ENCODE results near the gene FNDC3B. TPM values are rescaled to one million over a fixed set of nuclear protein-coding genes. Genes with fewer than 3 reads are reported as not detected.

The FNDC3B gene
- total and polyA plus RNA-seq, 2 of the 8 experiments (the other 6 are each of a cell fraction or from before 2014, with no cell fraction given), result 14.1 to 44.4 TPM

GRCh38 chr3:172210355-172210754 lies 171.0 kb downstream of the FNDC3B start:
- Histone ChIP-seq H2AK5ac (ENCODE audit: low read depth, low read length) (no peak overlapping the region), H2BK12ac (ENCODE audit: low read depth, low read length) (no peak overlapping the region), H3K36me3 (ENCODE audit: control insufficient read depth in 2 of 4, insufficient read depth in 4 of 4, low read length in 3 of 4) (peaks cover 0 to 3% (median under 1%) of the 10 kb centered on the region in 4 experiments; a peak in 1 of 8 replicates), H3K14ac (ENCODE audit: insufficient read length) (no peak overlapping the region), H3K56ac (replicated peaks; ENCODE audit: insufficient read length, low read depth, low read length) (no peak overlapping the region), H3K23ac (ENCODE audit: insufficient read length) (no peak overlapping the region), H2BK20ac (ENCODE audit: low read length) (no peak overlapping the region), H4K8ac (ENCODE audit: extremely low read depth, insufficient read depth, low read length) (no peak overlapping the region), H4K5ac (ENCODE audit: insufficient read length, low read depth, low read length) (no peak overlapping the region), H2BK5ac (ENCODE audit: low read depth, low read length) (no peak overlapping the region), H3K79me1 (ENCODE audit: low read depth, low read length) (no peaks in the 10 kb centered on the region; the same call in 1 of the 2 replicates), H4K91ac (replicated peaks; ENCODE audit: insufficient read length, low read length) (no peak overlapping the region), H3K9me3 (ENCODE audit: insufficient read depth in 2 of 2, low read depth in 1 of 2, low read length in 1 of 2) (peaks cover 2% of the 10 kb centered on the region in 2 experiments; a peak in 2 of 4 replicates), H3K18ac (ENCODE audit: extremely low read depth, low read length) (no peak overlapping the region), H3K4ac (replicated peaks; ENCODE audit: insufficient read length, low read depth, low read length) (no peak overlapping the region), H3K4me3 (ENCODE audit: extremely low read depth in 1 of 4, insufficient read depth in 2 of 4, low read depth in 3 of 4, low read length in 4 of 4) (no peak overlapping the region), H3K27me3 (replicated peaks in 1 of 4; ENCODE audit: control insufficient read depth in 3 of 4, extremely low read depth in 1 of 4, insufficient read depth in 3 of 4, low read length in 3 of 4) (no peaks in the 10 kb centered on the region), H3K9ac (replicated peaks in 1 of 4; ENCODE audit: extremely low read depth in 1 of 4, low read depth in 3 of 4, low read length in 3 of 4) (no peak overlapping the region), H3K23me2 (ENCODE audit: low read depth, low read length) (no peaks in the 10 kb centered on the region), H4K20me1 (replicated peaks in 1 of 2; ENCODE audit: control insufficient read depth in 1 of 2, insufficient read depth in 2 of 2, low read length in 2 of 2) (peaks cover 3 to 10% of the 10 kb centered on the region in 2 experiments), H2BK120ac (replicated peaks; ENCODE audit: low read depth, low read length) (no peak overlapping the region), H3K4me2 (ENCODE audit: insufficient read depth in 1 of 2, low read depth in 2 of 2, low read length in 2 of 2) (no peak overlapping the region), H2AFZ (ENCODE audit: low read length) (no peak overlapping the region), H3K27ac (ENCODE audit: low read depth, low read length) (no peak overlapping the region), H3K79me2 (ENCODE audit: control insufficient read depth in 1 of 2, insufficient read depth in 2 of 2, low read length in 2 of 2) (peaks cover 0 to 66% of the 10 kb centered on the region in 2 experiments; a peak in 2 of 4 replicates), H3K4me1 (replicated peaks in 1 of 4; ENCODE audit: control insufficient read depth in 3 of 4, insufficient read depth in 4 of 4, low read length in 3 of 4) (peaks cover 5 to 15% (median 9%) of the 10 kb centered on the region in 4 experiments), H2BK15ac (ENCODE audit: low read length) (no peak overlapping the region)
- no peak for DNase-seq (ENCODE audit: low read depth in 1 of 2, low spot score in 2 of 2)
- ChIA-PET CTCF (ENCODE audit: partially characterized antibody) (no interaction called here), POLR2A (ENCODE audit: partially characterized antibody) (interaction anchor here (0.6 kb wide), 1 partner anchor 82 kb away, joined by 3 read pairs; no protein-coding TSS in a partner anchor)
- FAIRE-seq, result no peak
- WGBS, 2 experiments (ENCODE audit: extremely low coverage in 1 of 2, insufficient coverage in 1 of 2, insufficient read length in 1 of 2, insufficient replicate concordance in 2 of 2, low coverage in 1 of 2, low lambda C conversion rate in 2 of 2, missing lambda C conversion rate in 1 of 2), result 100% methylated on average over 4 of the region's 4 CpGs; no CpG with 5 or more reads in 1 of the 2 experiments
- TF ChIP-seq KDM1A (IDR thresholded peaks at IDR 0.05; ENCODE audit: borderline replicate concordance, low read length), result no peak
- no peak for TF ChIP-seq RAD21 (IDR thresholded peaks at IDR 0.05 in 1 of 2, conservative IDR thresholded peaks at IDR 0.05 in 1 of 2; ENCODE audit: low read depth in 2 of 2, low read length in 2 of 2)
- TF ChIP-seq MAFK (IDR thresholded peaks at IDR 0.05; ENCODE audit: low read depth, low read length), result no peak
- TF ChIP-seq, protein P1, sequence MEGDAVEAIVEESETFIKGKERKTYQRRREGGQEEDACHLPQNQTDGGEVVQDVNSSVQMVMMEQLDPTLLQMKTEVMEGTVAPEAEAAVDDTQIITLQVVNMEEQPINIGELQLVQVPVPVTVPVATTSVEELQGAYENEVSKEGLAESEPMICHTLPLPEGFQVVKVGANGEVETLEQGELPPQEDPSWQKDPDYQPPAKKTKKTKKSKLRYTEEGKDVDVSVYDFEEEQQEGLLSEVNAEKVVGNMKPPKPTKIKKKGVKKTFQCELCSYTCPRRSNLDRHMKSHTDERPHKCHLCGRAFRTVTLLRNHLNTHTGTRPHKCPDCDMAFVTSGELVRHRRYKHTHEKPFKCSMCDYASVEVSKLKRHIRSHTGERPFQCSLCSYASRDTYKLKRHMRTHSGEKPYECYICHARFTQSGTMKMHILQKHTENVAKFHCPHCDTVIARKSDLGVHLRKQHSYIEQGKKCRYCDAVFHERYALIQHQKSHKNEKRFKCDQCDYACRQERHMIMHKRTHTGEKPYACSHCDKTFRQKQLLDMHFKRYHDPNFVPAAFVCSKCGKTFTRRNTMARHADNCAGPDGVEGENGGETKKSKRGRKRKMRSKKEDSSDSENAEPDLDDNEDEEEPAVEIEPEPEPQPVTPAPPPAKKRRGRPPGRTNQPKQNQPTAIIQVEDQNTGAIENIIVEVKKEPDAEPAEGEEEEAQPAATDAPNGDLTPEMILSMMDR (IDR thresholded peaks at IDR 0.05; ENCODE audit: control extremely low read depth in 1 of 3, insufficient read depth in 1 of 3, low read depth in 1 of 3, low read length in 3 of 3), result no peak
- no peak for TF ChIP-seq PHF8 (conservative IDR thresholded peaks at IDR 0.05; ENCODE audit: low read depth, low read length)
- TF ChIP-seq RFX5 (IDR thresholded peaks at IDR 0.05; ENCODE audit: borderline replicate concordance, low read depth, low read length), result no peak
- TF ChIP-seq GTF2F1 (IDR thresholded peaks at IDR 0.05; ENCODE audit: borderline replicate concordance, low read depth, low read length), result no peak
- no peak for TF ChIP-seq RXRA (IDR thresholded peaks at IDR 0.05; ENCODE audit: insufficient read depth, low read depth, low read length)
- no peak for TF ChIP-seq BACH1 (IDR thresholded peaks at IDR 0.05; ENCODE audit: low read length)
- TF ChIP-seq EZH2 (IDR thresholded peaks at IDR 0.05; ENCODE audit: low read depth, low read length, severe bottlenecking), result no peak
